ENCODE results near the gene PDE4A.

Gene PDE4A

DNA sequence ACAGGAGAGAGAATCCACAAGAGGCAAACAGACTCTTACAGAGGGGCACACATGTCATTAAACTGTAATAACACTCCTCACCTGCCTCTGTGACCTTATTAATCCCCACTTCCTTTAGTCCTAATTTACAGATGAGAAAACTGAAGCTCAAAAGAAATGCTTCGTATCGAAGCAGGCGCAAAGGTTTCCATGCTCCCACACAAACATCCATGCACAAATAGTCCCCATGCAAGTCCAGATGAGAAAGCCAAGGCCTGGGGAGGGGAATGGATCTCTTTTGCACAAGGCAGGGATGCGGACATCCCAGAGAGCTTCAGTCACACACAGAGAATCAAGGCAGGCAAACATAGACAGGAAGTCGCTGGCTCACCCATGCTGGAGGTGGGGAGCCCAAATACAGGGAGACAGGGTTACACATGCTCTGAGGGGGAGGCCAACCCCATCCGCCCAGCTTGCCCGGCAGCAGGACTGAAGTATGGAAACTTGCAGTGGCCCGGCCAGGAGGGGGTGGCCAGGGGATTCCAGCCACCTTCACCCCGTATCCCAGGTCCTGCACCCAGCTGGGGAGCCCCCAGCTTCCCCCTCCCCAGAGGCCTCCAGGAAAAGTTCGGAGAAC lies 96.4 kb downstream of the PDE4A start:
- no peak for DNase-seq

DNA sequence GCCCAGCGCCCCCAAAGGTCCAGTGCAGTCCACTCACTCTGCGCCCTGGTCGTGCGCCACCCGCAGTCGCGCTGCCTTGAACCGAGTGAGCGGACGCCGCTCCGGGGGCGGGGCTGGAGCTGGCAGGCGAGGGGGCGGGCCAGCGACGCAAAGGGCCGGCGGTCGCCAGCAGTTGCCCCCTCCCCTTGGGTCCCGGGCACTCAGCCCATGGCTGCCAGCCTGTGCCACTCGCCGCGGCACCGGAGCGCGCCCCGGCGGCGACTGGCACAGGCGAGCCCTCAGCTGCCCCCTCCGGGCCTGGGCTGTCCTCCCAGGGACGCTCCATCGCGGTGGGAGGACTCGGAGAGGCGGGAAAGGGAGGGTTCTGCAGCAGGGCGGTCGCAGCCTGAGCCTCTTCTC lies 97.0 kb downstream of the PDE4A start, which contains the start of gene S1PR5:
Gene S1PR5 (minus strand): TSS at position 87 of the 399 bp plus-strand sequence. CDS start 2,436 bp downstream, outside the sequence.
- DNase-seq: peak in 1 of 2 experiments; percentile 40

DNA sequence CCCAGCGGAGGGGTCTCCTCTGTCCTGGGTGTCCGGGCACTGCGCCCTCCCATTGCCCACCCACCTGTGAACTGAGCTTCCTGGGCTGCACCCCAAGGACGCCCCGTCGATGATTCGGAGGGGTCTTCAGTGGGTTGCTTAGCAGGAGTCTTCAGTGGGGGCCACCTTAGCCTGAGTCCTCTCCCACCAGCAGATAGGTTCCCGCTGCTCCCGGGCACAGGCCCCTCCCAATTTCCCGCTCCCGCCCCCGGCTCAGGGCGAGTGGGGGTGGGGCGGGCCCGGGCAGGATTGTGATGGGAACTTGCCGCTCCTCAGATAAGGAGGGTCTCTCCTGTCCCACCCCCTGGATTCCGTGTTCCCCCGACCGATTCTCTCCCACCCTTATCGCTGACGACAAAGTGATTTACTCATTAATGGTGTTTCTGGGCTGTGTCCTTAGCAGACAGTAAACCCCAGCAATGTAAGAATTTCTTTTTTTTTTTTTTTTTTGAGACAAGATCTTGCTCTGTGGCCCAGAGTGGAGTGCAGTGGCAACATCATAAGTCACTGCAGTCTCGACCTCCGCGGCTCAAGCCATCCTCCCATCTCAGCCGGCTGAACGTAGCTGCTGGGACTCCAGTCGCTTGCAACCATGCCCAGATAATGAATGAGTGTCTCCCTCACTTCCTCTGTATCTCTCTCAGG lies 97.6 kb downstream of the PDE4A start:
- peak in 1 of 2 experiments; percentile 16 for DNase-seq

DNA sequence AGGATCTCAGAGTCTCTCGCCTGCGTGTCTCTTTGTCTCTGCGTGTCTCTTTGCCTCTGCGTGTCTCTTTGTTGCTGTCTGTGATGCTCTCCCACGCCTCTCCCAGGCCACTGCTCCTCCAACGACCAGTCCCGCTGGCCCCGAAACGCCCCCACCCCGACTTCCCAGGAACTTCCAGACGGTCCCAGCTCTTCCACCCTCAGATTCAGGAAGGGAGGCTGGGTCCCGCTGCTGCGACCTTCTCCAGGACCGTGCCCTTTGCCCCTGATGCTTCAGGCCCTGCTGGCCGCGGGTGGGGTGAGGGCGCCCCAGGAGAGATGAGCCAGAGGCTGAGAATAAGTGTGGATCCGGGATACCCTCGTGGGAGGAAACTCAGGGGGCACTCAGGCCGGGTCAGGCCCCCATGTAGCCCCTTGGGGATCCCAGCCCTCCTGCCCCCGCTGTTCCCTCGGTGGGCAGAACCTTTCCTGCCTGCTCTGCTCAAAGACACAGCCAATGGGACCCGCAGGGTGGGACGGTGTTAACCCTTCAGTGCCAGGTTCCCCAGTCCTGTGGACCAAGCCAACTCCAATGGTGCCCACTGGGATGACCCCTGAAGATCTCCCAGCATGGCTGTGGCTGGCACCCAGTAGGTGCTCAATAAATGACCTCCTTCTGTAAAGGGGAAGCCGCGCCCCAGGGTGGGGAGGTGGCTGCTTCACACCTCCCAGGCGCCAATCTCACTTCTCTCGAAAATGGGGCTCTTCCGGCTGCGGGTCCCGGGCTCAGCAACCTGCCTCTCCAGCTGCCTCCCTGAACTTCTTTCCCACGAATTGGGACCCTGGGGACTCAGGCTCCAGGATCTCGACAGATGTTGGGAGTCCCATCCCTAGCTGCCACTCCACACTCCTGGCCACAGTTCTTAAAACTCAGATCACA lies 98.4 kb downstream of the PDE4A start:
- no peak for DNase-seq

Measured in SHP77 (cell line).